GM18517 (cell line): ENCODE measurements around the gene RNF13.
"Not testable (repeated sequence)": the region's sequence is repeated elsewhere in the genome, so short reads cannot be mapped to it uniquely, and the experiment has no call there.

Source experiments
- ATAC-seq: cut with Tn5 transposase; IDR thresholded peaks from one replicate; pipeline ENCODE4 v1.9.1; 2021; ENCODE audit warnings: mild to moderate bottlenecking, moderate library complexity; ENCODE audit not compliant: unreplicated experiment

Gene RNF13

DNA sequence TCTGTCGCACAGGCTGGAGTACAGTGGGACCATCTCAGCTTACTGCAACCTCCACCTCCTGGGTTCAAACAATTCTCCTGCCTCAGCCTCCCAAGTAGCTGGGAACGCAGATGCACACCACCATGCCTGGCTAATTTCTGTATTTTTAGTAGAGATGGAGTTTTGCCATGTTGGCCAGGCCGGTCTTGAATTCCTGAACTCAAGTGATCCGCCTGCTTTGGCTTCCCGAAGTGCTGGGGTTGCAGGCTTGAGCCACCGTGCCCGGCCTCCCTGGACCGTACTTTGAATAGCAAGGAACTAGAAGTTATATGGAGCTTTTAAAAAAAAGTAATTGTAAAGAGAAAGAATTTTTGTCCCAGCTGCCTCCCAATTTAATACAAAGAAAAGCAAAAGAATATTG lies 12.3 kb upstream of the RNF13 start:
- no peak for ATAC-seq

- ATAC-seq: no peak
Observed at GRCh38 chr3:149801195-149801594, 11.8 kb upstream of the RNF13 start.

DNA sequence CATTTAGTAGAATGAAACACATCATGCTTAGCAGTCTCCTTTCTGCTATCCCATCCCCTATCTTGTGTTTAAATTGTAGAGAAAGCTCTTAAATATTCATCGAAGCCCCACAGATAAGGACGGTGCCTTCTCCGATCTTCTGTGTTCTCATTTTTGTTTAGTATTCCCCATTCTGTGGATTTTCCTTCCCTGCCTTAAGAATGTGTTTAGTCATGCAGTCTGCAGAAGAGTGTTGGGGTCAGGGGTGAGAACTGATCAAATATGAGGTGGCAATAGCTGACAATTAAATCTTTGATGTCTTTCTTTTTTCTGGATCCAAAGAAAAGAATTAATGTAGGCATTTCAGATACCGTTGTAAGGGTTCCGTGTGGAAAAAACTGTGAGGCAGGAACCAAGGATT lies 11.4 kb upstream of the RNF13 start:
- no peak for ATAC-seq

- ATAC-seq: no peak
Observed at GRCh38 chr3:149806171-149806778, 6.7 kb upstream of the RNF13 start.

DNA sequence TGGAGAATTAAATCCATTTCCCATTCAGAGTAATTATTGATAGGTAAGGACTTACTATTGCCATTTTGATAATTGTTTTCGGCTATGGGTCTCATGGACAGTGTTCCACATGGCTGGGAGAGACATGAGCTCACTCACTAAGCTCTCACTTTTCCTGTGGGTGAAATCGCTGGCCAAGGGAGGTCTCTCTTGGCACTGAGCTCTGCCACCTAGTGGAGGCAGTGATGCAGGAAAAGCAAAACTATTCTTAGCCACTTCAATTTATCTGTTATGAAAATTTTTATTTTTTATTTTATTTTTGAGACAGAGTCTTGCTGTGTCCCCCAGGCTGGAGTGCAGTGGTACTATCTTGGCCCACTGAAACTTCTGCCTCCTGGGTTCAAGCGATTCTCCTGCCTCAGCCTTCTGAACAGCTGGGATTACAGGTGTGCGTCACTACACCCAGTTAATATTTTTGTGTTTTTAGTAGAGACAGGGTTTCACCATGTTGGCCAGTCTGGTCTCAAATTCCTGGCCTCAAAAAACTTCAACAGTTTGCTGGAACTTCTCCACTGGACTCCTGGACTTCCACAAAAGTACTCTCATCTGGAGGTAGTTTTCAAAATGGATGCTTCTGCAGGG lies 4.7 kb upstream of the RNF13 start:
- no peak for ATAC-seq

- no peak for ATAC-seq
Observed at GRCh38 chr3:149809699-149810098, 3.3 kb upstream of the RNF13 start.

- no peak for ATAC-seq
Observed at GRCh38 chr3:149810846-149811245, 2.2 kb upstream of the RNF13 start.

- no peak for ATAC-seq
Observed at GRCh38 chr3:149812165-149812605, 830 bp upstream of the RNF13 start.

- peak; percentile 18 for ATAC-seq
Observed at GRCh38 chr3:149813367-149814281, 609 bp downstream of the RNF13 start.

GRCh38 chr3:149815321-149815720 lies 2.3 kb downstream of the RNF13 start:
- ATAC-seq: no peak

GRCh38 chr3:149815728-149816127 lies 2.7 kb downstream of the RNF13 start:
- no peak for ATAC-seq

DNA sequence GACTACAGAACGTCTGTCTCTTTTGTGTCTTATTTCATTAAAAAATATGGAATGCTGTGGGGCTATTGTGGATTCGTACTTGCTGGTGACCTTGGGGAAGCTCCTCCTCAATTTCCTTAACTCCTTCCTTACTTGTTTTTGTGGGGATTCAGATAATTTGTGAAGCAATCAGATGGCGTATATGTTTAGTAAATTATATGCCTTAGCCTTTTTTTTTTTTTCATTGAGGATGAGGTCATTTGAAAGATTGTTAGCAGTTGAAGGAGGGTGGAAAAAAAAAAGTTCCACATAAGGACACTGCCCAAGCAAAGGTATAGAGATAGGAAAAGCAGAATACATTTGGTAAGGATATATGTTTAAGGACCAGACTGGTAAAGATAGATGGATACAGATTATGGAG lies 3.3 kb downstream of the RNF13 start:
- ATAC-seq: no peak

DNA sequence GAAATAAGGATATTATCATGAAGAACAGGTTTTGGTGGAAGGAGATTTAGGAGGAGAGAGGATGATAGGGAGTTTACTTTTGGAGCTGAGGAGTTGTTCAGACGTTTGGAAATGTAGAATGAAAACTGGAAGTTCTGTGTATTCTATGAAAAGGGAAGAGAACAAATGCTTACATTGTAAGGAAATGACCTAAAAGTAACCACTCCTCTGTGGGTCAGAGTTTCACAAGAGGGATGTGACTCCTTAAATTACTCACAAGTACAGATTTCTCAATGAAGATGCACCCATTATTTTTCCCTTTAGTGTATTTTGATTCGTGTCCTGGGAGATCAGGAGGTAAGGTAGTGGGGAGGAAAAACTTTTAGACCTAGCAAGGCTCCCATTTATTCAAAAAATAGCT lies 4.0 kb downstream of the RNF13 start:
- no peak for ATAC-seq

DNA sequence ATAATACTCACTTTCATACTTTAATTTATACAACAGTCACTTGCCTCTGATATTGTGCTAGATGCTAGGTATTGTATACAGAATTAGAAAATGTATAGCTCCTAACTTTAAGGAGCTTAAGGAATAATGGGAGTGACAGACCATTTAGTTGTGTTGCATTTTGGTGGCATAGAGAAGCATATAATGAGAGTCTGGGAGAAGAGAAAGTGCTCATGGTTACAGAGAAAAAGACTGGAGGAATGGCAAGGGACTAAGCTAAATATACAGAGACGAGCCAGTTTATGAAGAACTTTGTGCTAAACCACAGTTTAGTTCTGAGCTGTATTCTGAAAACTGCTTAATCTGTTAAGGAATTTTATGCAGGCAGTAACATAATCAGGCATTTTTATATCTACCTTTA lies 6.4 kb downstream of the RNF13 start:
- ATAC-seq: no peak

- no peak for ATAC-seq
Observed at GRCh38 chr3:149820183-149820582, 7.2 kb downstream of the RNF13 start.

DNA sequence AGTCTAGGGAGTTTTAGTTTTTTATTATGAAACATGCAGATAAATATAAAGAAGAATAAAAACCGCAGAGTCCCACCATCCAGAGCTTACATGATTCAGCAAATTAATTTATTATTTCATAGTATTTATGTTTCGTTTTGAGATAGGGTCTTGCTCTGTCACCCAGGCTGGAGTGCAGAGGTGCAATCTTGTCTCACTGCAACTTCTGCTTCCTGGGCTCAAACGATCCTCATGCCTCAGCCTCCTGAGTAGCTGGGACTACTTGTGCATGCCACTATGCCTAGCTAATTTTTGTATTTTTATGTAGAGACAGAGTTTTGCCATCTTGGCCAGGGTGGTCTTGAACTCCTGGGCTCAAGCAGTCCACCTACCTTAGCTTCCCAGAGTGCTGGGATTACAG lies 13.6 kb downstream of the RNF13 start:
- ATAC-seq: no peak

GRCh38 chr3:149828390-149828789 lies 15.4 kb downstream of the RNF13 start:
- no peak for ATAC-seq

- not testable (repeated sequence) for ATAC-seq
Observed at GRCh38 chr3:149829631-149830030, 16.6 kb downstream of the RNF13 start.

GRCh38 chr3:149830902-149831301 lies 17.9 kb downstream of the RNF13 start:
- ATAC-seq: no peak

GRCh38 chr3:149831321-149831720 lies 18.3 kb downstream of the RNF13 start:
- ATAC-seq: no peak

GRCh38 chr3:149832086-149832485 lies 19.1 kb downstream of the RNF13 start:
- ATAC-seq: no peak

GRCh38 chr3:149833241-149833640 lies 20.2 kb downstream of the RNF13 start:
- ATAC-seq: no peak
